Measurements from ENCODE around the gene PAK5. TPM values are rescaled to one million over a fixed set of nuclear protein-coding genes. Genes with fewer than 3 reads are reported as not detected.

PAK5 gene
- total RNA-seq, 1 donor from 2014 or later, result 0.16 TPM

DNA sequence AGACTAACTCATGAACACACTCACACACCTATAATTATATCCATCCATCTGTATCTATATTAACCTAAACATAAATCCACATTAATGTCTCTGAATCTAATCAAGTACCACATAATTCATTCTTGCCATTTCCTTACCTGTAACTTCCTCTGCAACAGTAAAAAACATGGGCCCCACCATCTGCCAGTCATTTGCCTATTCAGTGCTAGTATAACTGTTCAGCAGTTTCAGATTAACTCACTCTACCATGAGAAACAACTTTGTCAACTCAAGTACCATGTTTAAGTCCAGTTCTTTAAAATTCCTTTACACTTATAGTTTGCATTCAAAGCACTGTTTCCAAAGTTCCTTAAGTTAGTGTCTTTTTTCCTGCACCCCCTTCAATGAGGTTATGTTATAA is 255.7 kb downstream of the PAK5 start:
- TF ChIP-seq EZH2 (IDR thresholded peaks at IDR 0.05; ENCODE audit: insufficient read depth, low read length), result no peak
- TF ChIP-seq, protein P1, sequence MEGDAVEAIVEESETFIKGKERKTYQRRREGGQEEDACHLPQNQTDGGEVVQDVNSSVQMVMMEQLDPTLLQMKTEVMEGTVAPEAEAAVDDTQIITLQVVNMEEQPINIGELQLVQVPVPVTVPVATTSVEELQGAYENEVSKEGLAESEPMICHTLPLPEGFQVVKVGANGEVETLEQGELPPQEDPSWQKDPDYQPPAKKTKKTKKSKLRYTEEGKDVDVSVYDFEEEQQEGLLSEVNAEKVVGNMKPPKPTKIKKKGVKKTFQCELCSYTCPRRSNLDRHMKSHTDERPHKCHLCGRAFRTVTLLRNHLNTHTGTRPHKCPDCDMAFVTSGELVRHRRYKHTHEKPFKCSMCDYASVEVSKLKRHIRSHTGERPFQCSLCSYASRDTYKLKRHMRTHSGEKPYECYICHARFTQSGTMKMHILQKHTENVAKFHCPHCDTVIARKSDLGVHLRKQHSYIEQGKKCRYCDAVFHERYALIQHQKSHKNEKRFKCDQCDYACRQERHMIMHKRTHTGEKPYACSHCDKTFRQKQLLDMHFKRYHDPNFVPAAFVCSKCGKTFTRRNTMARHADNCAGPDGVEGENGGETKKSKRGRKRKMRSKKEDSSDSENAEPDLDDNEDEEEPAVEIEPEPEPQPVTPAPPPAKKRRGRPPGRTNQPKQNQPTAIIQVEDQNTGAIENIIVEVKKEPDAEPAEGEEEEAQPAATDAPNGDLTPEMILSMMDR (IDR thresholded peaks at IDR 0.05; ENCODE audit: insufficient read depth, low read depth, low read length), result no peak
- no peak overlapping the region for H3K4me3 Mint-ChIP-seq (ENCODE audit: unreplicated experiment)

GRCh38 chr20:9582137-9582536 is 256.7 kb downstream of the PAK5 start:
- H3K4me3 Mint-ChIP-seq (ENCODE audit: unreplicated experiment), result no peak overlapping the region
- Histone ChIP-seq H3K4me2 (ENCODE audit: low read length) (no peak overlapping the region), H3K27me3 (ENCODE audit: insufficient read depth, low read length) (no peaks in the 10 kb centered on the region), H4K20me1 (ENCODE audit: insufficient read depth, low read length) (no peaks in the 10 kb centered on the region), H3K4me1 (ENCODE audit: insufficient read depth, low read length) (no peaks in the 10 kb centered on the region), H3K27ac (ENCODE audit: low read depth, low read length) (no peak overlapping the region), H3K9ac (ENCODE audit: low read length) (no peak overlapping the region), H3K9me3 (ENCODE audit: insufficient read depth, low read depth, low read length) (no peaks in the 10 kb centered on the region), H3K4me3 (ENCODE audit: insufficient read depth, low read depth, low read length) (no peak overlapping the region), H2AFZ (ENCODE audit: low read depth, low read length) (no peak overlapping the region), H3K79me2 (ENCODE audit: insufficient read depth, low read length) (no peaks in the 10 kb centered on the region), H3K36me3 (ENCODE audit: insufficient read depth, low read length) (no peaks in the 10 kb centered on the region)
- no peaks in the 10 kb centered on the region for H3K9me3 Mint-ChIP-seq (ENCODE audit: unreplicated experiment)
- no peaks in the 10 kb centered on the region for H3K36me3 Mint-ChIP-seq (ENCODE audit: low read depth, unreplicated experiment)
- TF ChIP-seq EZH2 (IDR thresholded peaks at IDR 0.05; ENCODE audit: insufficient read depth, low read length), result no peak
- TF ChIP-seq, protein P1 (IDR thresholded peaks at IDR 0.05; ENCODE audit: insufficient read depth, low read depth, low read length), result no peak
- no peaks in the 10 kb centered on the region for H3K4me1 Mint-ChIP-seq (ENCODE audit: low read depth, unreplicated experiment)
- H3K27ac Mint-ChIP-seq (ENCODE audit: unreplicated experiment), result no peak overlapping the region
- no peak for DNase-seq (ENCODE audit: low read depth)
- FAIRE-seq, result no peak
- no peaks in the 10 kb centered on the region for H3K27me3 Mint-ChIP-seq (ENCODE audit: low read depth, unreplicated experiment)

More for the DNA sequence above, 255.7 kb downstream of the PAK5 start:
- Histone ChIP-seq H3K36me3 (ENCODE audit: insufficient read depth, low read length) (no peaks in the 10 kb centered on the region), H3K4me2 (ENCODE audit: low read length) (no peak overlapping the region), H3K9ac (ENCODE audit: low read length) (no peak overlapping the region), H3K27me3 (ENCODE audit: insufficient read depth, low read length) (no peaks in the 10 kb centered on the region), H3K79me2 (ENCODE audit: insufficient read depth, low read length) (no peaks in the 10 kb centered on the region), H3K27ac (ENCODE audit: low read depth, low read length) (no peak overlapping the region), H4K20me1 (ENCODE audit: insufficient read depth, low read length) (no peaks in the 10 kb centered on the region), H3K9me3 (ENCODE audit: insufficient read depth, low read depth, low read length) (no peaks in the 10 kb centered on the region), H3K4me3 (ENCODE audit: insufficient read depth, low read depth, low read length) (no peak overlapping the region), H2AFZ (ENCODE audit: low read depth, low read length) (no peak overlapping the region), H3K4me1 (ENCODE audit: insufficient read depth, low read length) (no peaks in the 10 kb centered on the region)
- no peaks in the 10 kb centered on the region for H3K36me3 Mint-ChIP-seq (ENCODE audit: low read depth, unreplicated experiment)
- no peak for DNase-seq (ENCODE audit: low read depth)
- H3K27ac Mint-ChIP-seq (ENCODE audit: unreplicated experiment), result no peak overlapping the region
- FAIRE-seq, result no peak
- no peaks in the 10 kb centered on the region for H3K27me3 Mint-ChIP-seq (ENCODE audit: low read depth, unreplicated experiment)
- H3K9me3 Mint-ChIP-seq (ENCODE audit: unreplicated experiment), result no peaks in the 10 kb centered on the region
- H3K4me1 Mint-ChIP-seq (ENCODE audit: low read depth, unreplicated experiment), result no peaks in the 10 kb centered on the region

DNA sequence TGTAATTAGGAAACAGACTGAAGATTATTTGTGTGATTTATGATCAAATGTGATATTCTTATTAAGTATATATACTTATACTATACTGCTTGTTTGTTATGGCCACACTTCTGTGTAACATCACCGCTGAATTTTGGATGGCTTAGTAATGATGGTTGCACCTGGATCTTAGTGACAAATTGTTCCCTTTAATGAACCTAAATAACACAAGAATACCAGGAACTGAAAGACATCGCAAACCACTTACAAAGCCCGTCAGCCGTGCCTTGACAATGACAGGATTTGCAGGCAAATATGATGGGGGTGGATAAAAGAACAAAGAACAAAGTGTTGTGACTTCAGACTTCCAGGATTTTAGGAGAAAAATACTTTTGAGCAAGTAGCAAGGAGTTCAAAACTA is 257.4 kb downstream of the PAK5 start:
- Mint-ChIP-seq H3K36me3 (ENCODE audit: low read depth, unreplicated experiment) (no peaks in the 10 kb centered on the region), H3K9me3 (ENCODE audit: unreplicated experiment) (no peaks in the 10 kb centered on the region), H3K27ac (ENCODE audit: unreplicated experiment) (no peak overlapping the region), H3K4me3 (ENCODE audit: unreplicated experiment) (no peak overlapping the region), H3K27me3 (ENCODE audit: low read depth, unreplicated experiment) (no peaks in the 10 kb centered on the region), H3K4me1 (ENCODE audit: low read depth, unreplicated experiment) (no peaks in the 10 kb centered on the region)
- Histone ChIP-seq H3K4me3 (ENCODE audit: insufficient read depth, low read depth, low read length) (no peak overlapping the region), H3K27me3 (ENCODE audit: insufficient read depth, low read length) (no peaks in the 10 kb centered on the region), H3K4me2 (ENCODE audit: low read length) (no peak overlapping the region), H3K27ac (ENCODE audit: low read depth, low read length) (no peak overlapping the region), H3K4me1 (ENCODE audit: insufficient read depth, low read length) (no peaks in the 10 kb centered on the region), H2AFZ (ENCODE audit: low read depth, low read length) (no peak overlapping the region), H3K36me3 (ENCODE audit: insufficient read depth, low read length) (no peaks in the 10 kb centered on the region), H3K9me3 (ENCODE audit: insufficient read depth, low read depth, low read length) (no peaks in the 10 kb centered on the region), H4K20me1 (ENCODE audit: insufficient read depth, low read length) (no peaks in the 10 kb centered on the region), H3K9ac (ENCODE audit: low read length) (no peak overlapping the region), H3K79me2 (ENCODE audit: insufficient read depth, low read length) (no peaks in the 10 kb centered on the region)
- no peak for TF ChIP-seq EZH2 (IDR thresholded peaks at IDR 0.05; ENCODE audit: insufficient read depth, low read length)
- TF ChIP-seq, protein P1 (IDR thresholded peaks at IDR 0.05; ENCODE audit: insufficient read depth, low read depth, low read length), result no peak
- DNase-seq (ENCODE audit: low read depth), result no peak
- no peak for FAIRE-seq
